HepG2 (cell line): Measurements from ENCODE around the gene ABTB2. TPM values are rescaled to one million over a fixed set of nuclear protein-coding genes. Genes with fewer than 3 reads are reported as not detected.

Source experiments
- ATAC-seq: fragments of 200-7000 bp; cut with Tn5 transposase; 3 replicates; pipeline ENCODE4 v1.9.1; 2020; ENCODE audit warnings: mild to moderate bottlenecking, moderate library complexity
- BruUV-seq: library from RNA; stranded (reverse); fragments of 400-500 nt; replicated peaks from 2 replicates; lab custom pipeline; 2021; lab: Mats Ljungman, UMichigan
- CTCF ChIA-PET: fragments of 300-600 bp; formaldehyde crosslinking; extraction: SDS; loops from one replicate; lab custom pipeline; 2021; ENCODE audit warnings: low total read pairs, inconsistent platforms, low intra/inter-chr PET ratio; lab: Yijun Ruan, JAX
- POLR2A ChIA-PET: fragments of 350-600 bp; sonication (Branson Sonifier 250); formaldehyde crosslinking; loops from one replicate; lab custom pipeline; 2020; ENCODE audit warnings: antibody characterized with exemption, inconsistent platforms; lab: Yijun Ruan, JAX
- DNase-seq: peaks from one replicate; pipeline ENCODE4 v3.0.0-alpha.2; 2015; ENCODE audit warnings: low spot score
- FAIRE-seq: peaks from 3 replicates; lab custom pipeline; 2011; peaks lifted over from hg19 to GRCh38; lab: Jason Lieb, UNC
- H2AFZ ChIP-seq: one replicate; pipeline ENCODE4 v1.6.1; 2011; ENCODE audit warnings: low read length, inconsistent platforms
- H3K27ac ChIP-seq: fragments of 300-600 bp; 3 replicates; pipeline ENCODE4 v1.8.0; 2011; ENCODE audit warnings: mixed run types, mild to moderate bottlenecking, mixed read lengths, low read length, inconsistent platforms; ENCODE audit not compliant: insufficient read depth; ENCODE audit errors: extremely low read length
- H3K27me3 ChIP-seq, 2 experiments: fragments of 200-600 bp in 1 of 2; 2 replicates in 1 of 2; 3 replicates in 1 of 2; pipeline versions ENCODE4 v1.6.0 to v1.8.0; 2011; ENCODE audit warnings: low read length in 2 of 2, mild to moderate bottlenecking in 2 of 2, moderate library complexity in 2 of 2, inconsistent platforms in 1 of 2; ENCODE audit not compliant: insufficient read depth in 2 of 2, control insufficient read depth in 1 of 2
- H3K36me3 ChIP-seq, 2 experiments: fragments of 200-600 bp in 1 of 2; replicated peaks in 1 of 2; 2 replicates in 1 of 2; 3 replicates in 1 of 2; pipeline versions ENCODE4 v1.5.1 to v1.8.0; 2011; ENCODE audit warnings: low read length in 2 of 2, inconsistent platforms in 1 of 2; ENCODE audit not compliant: insufficient read depth in 2 of 2, control insufficient read depth in 1 of 2
- H3K4me1 ChIP-seq: 2 replicates; pipeline ENCODE4 v1.5.1; 2012; ENCODE audit warnings: low read length, inconsistent platforms; ENCODE audit not compliant: insufficient read depth
- H3K4me2 ChIP-seq: 2 replicates; pipeline ENCODE4 v1.6.0; 2011; ENCODE audit warnings: low read depth, low read length, inconsistent platforms
- H3K4me3 ChIP-seq, 3 experiments: fragments of 200-600 bp in 1 of 3; sonication (generic), shearing (Covaris generic) in 1 of 3; replicated peaks in 1 of 3; 2 replicates each; pipeline ENCODE4 v1.5.1; 2011 to 2016; ENCODE audit warnings: low read length in 3 of 3, inconsistent platforms in 2 of 3, low read depth in 2 of 3, mild to moderate bottlenecking in 2 of 3, control low read depth in 1 of 3, mixed read lengths in 1 of 3; ENCODE audit not compliant: insufficient read depth in 1 of 3
- H3K79me2 ChIP-seq: one replicate; pipeline ENCODE4 v1.6.1; 2011; ENCODE audit warnings: low read length, inconsistent platforms; ENCODE audit not compliant: insufficient read depth
- H3K9ac ChIP-seq: 2 replicates; pipeline ENCODE4 v1.6.0; 2011; ENCODE audit warnings: mild to moderate bottlenecking, low read depth, low read length, inconsistent platforms; ENCODE audit not compliant: insufficient read depth
- H3K9me3 ChIP-seq: 2 replicates; pipeline ENCODE4 v1.5.1; 2012; ENCODE audit warnings: mild to moderate bottlenecking, low read length
- H4K20me1 ChIP-seq: 2 replicates; pipeline ENCODE4 v1.6.0; 2011; ENCODE audit warnings: inconsistent platforms, mild to moderate bottlenecking, low read length, moderate library complexity; ENCODE audit not compliant: insufficient read depth
- ARNT2 ChIP-seq: sonication (generic); formaldehyde crosslinking; IDR thresholded peaks from 2 replicates; pipeline ENCODE4 v1.8.0; 2022; ENCODE audit warnings: mild to moderate bottlenecking, low read depth, missing genetic modification reagents, moderate library complexity
- BCL6 ChIP-seq: IDR thresholded peaks from 2 replicates; pipeline ENCODE4 v1.6.1; 2016; ENCODE audit warnings: missing genetic modification reagents, missing compliant biosample characterization
- KLF15 ChIP-seq: sonication (generic); formaldehyde crosslinking; IDR thresholded peaks from 2 replicates; pipeline ENCODE4 v1.8.1; 2023; ENCODE audit warnings: borderline replicate concordance, mild to moderate bottlenecking, inconsistent platforms, missing genetic modification reagents, mixed read lengths
- NBN ChIP-seq: fragments of 450-650 bp; conservative IDR thresholded peaks from 2 replicates; pipeline ENCODE4 v1.6.1; 2017
- NFE2 ChIP-seq: sonication (generic); formaldehyde crosslinking; IDR thresholded peaks from 2 replicates; pipeline ENCODE4 v1.4.0; 2020; ENCODE audit warnings: missing genetic modification reagents
- NR2F1 ChIP-seq, 2 experiments: fragments of 450-650 bp in 1 of 2; formaldehyde crosslinking in 1 of 2; IDR thresholded peaks; 2 replicates each; pipeline versions ENCODE4 v1.5.0 to v1.6.1; 2016 to 2020; ENCODE audit warnings: mild to moderate bottlenecking in 1 of 2, missing compliant biosample characterization in 1 of 2, missing genetic modification reagents in 1 of 2, moderate library complexity in 1 of 2
- SMARCE1 ChIP-seq: fragments of 450-650 bp; IDR thresholded peaks from 2 replicates; pipeline ENCODE4 v1.6.1; 2017; ENCODE audit warnings: borderline replicate concordance
- SRSF4 ChIP-seq: fragments of 200-400 bp; formaldehyde crosslinking; IDR thresholded peaks from one replicate; pipeline ENCODE4 v1.6.1; 2018; ENCODE audit warnings: mild to moderate bottlenecking, low read depth, low read length, moderate library complexity; ENCODE audit not compliant: poor library complexity, severe bottlenecking
- ZNF136 ChIP-seq: sonication (generic); formaldehyde crosslinking; IDR thresholded peaks from 2 replicates; pipeline ENCODE4 v1.8.1; 2022; ENCODE audit warnings: low read depth, mild to moderate bottlenecking, moderate library complexity, missing genetic modification reagents
- ZNF546 ChIP-seq: sonication (generic); formaldehyde crosslinking; conservative IDR thresholded peaks from 2 replicates; pipeline ENCODE4 v1.8.1; 2023; ENCODE audit warnings: mild to moderate bottlenecking, missing genetic modification reagents
- ZNF737 ChIP-seq: sonication (generic); formaldehyde crosslinking; IDR thresholded peaks from 2 replicates; pipeline ENCODE4 v1.5.0; 2020; ENCODE audit warnings: missing genetic modification reagents, mild to moderate bottlenecking, borderline replicate concordance
- ZNF773 ChIP-seq: sonication (generic); formaldehyde crosslinking; IDR thresholded peaks from 2 replicates; pipeline ENCODE4 v1.4.0; 2020; ENCODE audit warnings: missing genetic modification reagents, borderline replicate concordance
- ZNF841 ChIP-seq: sonication (generic); formaldehyde crosslinking; IDR thresholded peaks from 2 replicates; pipeline ENCODE4 v1.8.1; 2023; ENCODE audit warnings: missing genetic modification reagents, borderline replicate concordance
- WGBS: methylation state at CpG from one replicate; pipeline ENCODE4 v1.1.6; 2017; ENCODE audit warnings: low lambda C conversion rate; 5-methylcytosine and 5-hydroxymethylcytosine counted together
- in situ Hi-C: cut with HindIII; loops from 2 replicates; pipeline ENCODE4 v1.10.0; 2017; ENCODE audit warnings: low pct_unique_long_range_greater_than_20kb; ENCODE audit not compliant: extremely low pct_ligation_motif_present
- intact Hi-C: fragments of 100-400 bp; cut with micrococcal nuclease; formaldehyde crosslinking; loops from one replicate; pipeline ENCODE4 v1.10.0; 2022; ENCODE audit not compliant: unreplicated experiment
- polyA plus RNA-seq, 8 experiments: library from polyadenylated mRNA; depleted of rRNA in 3 of 8; stranded (reverse) in 7 of 8; unstranded in 1 of 8; fragments of >200 nt; fragmentation: Illumina TruSeq in 4 of 8; extraction: Trizol in 4 of 8; gene quantifications; 2 replicates each; pipeline versions ENCODE4 v1.2.1 to v1.2.3, GENCODE V29; 2011 to 2016; ENCODE audit warnings: low read depth in 4 of 8, missing spikeins in 1 of 8, mixed read lengths in 1 of 8; ENCODE audit not compliant: insufficient read depth in 1 of 8
- total RNA-seq, 5 experiments: library from RNA; depleted of rRNA; stranded (reverse); fragments of >200 nt; fragmentation: Illumina TruSeq; extraction: Trizol; gene quantifications; 2 replicates each; pipeline ENCODE4 v1.2.3, GENCODE V29; 2016; ENCODE audit warnings: low read depth in 1 of 5
- TF ChIP-seq, protein P1 (sequence below): sonication (generic); formaldehyde crosslinking; IDR thresholded peaks from 2 replicates; pipeline ENCODE4 v1.5.1; 2020; ENCODE audit warnings: missing genetic modification reagents, mild to moderate bottlenecking, borderline replicate concordance
- TF ChIP-seq, protein P2 (sequence below): sonication (generic); formaldehyde crosslinking; conservative IDR thresholded peaks from 2 replicates; pipeline ENCODE4 v1.5.0; 2020; ENCODE audit warnings: missing genetic modification reagents
- TF ChIP-seq, protein P3 (sequence below): sonication (generic); formaldehyde crosslinking; IDR thresholded peaks from 2 replicates; pipeline ENCODE4 v1.4.0; 2020; ENCODE audit warnings: missing genetic modification reagents

ABTB2 gene
- total and polyA plus RNA-seq, 2 of the 13 experiments (the other 11 are each of a cell fraction or from before 2014, with no cell fraction given), result 5.1 to 15.4 TPM

DNA sequence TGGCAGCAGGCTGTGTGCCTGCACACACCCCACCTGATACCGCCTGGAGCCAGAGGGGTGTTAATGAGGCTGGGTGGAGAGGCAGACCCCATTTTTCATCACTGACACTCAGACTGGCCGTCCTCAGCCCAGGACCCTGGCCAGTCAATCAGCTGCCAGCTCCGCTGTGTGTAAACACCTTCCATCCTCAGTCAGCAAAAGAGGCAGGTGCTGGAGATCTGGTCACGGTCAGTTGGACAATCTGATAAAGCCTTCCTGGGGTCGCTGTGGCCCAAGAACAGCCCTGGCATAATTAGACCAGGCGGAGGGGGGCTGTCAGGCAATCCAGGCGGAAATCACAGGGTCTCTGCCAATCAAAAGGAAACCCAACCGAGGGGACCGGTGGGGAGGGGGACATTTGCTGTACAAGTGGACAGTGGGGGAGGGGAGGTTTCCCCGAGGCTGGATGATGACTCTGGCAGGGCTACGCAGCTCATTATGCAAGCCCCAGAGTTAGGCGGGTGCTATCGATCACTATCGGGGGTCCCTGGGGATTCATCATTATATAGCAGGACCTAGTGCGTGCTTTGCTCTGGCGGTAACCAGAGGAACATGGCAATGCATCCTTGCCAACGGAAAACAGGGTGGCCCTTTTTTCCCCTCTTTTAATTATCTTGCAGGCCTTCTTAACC, 72.9 kb downstream of the ABTB2 start:
- intact Hi-C loops (no loop called here), in situ Hi-C loops (no loop called here)
- H3K4me1 ChIP-seq, result peaks cover 17% of the 10 kb centered on the region
- H3K27me3 ChIP-seq, result no peaks in the 10 kb centered on the region
- peaks cover 0 to 1% of the 10 kb centered on the region in 2 experiments; a peak in 1 of 5 replicates for H3K36me3 ChIP-seq
- H3K27ac ChIP-seq, result no peak overlapping the region
- ATAC-seq (no peak), DNase-seq (no peak), FAIRE-seq (no peak)
- 98% methylated on average over 13 of the region's 17 CpGs for WGBS
- no TSS peak for BruUV-seq
- POLR2A ChIA-PET, result no interaction called here
- no peak overlapping the region for H3K4me2 ChIP-seq
- CTCF ChIA-PET, result no interaction called here
- TF ChIP-seq ZNF773 (CRISPR knock-in tag) (no peak), ZNF546 (CRISPR knock-in tag) (no peak), NFE2 (CRISPR knock-in tag) (no peak), SRSF4 (no peak), ZNF841 (no peak), ARNT2 (CRISPR knock-in tag) (no peak), ZNF737 (no peak), ZNF136 (CRISPR knock-in tag) (no peak), NBN (no peak), BCL6 (CRISPR knock-in tag) (no peak), SMARCE1 (no peak), KLF15 (CRISPR knock-in tag) (no peak), NR2F1 (CRISPR knock-in tag; IDR thresholded peaks at IDR 0.05) (no peak)
- TF ChIP-seq, protein P1, sequence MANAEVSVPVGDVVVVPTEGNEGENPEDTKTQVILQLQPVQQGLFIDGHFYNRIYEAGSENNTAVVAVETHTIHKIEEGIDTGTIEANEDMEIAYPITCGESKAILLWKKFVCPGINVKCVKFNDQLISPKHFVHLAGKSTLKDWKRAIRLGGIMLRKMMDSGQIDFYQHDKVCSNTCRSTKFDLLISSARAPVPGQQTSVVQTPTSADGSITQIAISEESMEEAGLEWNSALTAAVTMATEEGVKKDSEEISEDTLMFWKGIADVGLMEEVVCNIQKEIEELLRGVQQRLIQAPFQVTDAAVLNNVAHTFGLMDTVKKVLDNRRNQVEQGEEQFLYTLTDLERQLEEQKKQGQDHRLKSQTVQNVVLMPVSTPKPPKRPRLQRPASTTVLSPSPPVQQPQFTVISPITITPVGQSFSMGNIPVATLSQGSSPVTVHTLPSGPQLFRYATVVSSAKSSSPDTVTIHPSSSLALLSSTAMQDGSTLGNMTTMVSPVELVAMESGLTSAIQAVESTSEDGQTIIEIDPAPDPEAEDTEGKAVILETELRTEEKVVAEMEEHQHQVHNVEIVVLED (CRISPR knock-in tag), result no peak
- TF ChIP-seq, protein P2, sequence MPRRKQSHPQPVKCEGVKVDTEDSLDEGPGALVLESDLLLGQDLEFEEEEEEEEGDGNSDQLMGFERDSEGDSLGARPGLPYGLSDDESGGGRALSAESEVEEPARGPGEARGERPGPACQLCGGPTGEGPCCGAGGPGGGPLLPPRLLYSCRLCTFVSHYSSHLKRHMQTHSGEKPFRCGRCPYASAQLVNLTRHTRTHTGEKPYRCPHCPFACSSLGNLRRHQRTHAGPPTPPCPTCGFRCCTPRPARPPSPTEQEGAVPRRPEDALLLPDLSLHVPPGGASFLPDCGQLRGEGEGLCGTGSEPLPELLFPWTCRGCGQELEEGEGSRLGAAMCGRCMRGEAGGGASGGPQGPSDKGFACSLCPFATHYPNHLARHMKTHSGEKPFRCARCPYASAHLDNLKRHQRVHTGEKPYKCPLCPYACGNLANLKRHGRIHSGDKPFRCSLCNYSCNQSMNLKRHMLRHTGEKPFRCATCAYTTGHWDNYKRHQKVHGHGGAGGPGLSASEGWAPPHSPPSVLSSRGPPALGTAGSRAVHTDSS, result no peak
- TF ChIP-seq, protein P3, sequence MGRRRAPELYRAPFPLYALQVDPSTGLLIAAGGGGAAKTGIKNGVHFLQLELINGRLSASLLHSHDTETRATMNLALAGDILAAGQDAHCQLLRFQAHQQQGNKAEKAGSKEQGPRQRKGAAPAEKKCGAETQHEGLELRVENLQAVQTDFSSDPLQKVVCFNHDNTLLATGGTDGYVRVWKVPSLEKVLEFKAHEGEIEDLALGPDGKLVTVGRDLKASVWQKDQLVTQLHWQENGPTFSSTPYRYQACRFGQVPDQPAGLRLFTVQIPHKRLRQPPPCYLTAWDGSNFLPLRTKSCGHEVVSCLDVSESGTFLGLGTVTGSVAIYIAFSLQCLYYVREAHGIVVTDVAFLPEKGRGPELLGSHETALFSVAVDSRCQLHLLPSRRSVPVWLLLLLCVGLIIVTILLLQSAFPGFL (CRISPR knock-in tag), result no peak
- no peak overlapping the region for H3K4me3 ChIP-seq
- H3K9ac ChIP-seq, result no peak overlapping the region
- no peak overlapping the region for H2AFZ ChIP-seq
- no peaks in the 10 kb centered on the region for H3K9me3 ChIP-seq
- no peaks in the 10 kb centered on the region for H3K79me2 ChIP-seq
- H4K20me1 ChIP-seq, result no peaks in the 10 kb centered on the region
